IMR-90 (cell line): ENCODE results near the gene GAS2L2.

ENCODE experiments used
- CEBPB ChIP-seq: IDR thresholded peaks from 2 replicates; pipeline ENCODE4 v1.6.1; 2012; ENCODE audit warnings: low read depth, low read length, improper control_type of control experiment
- FOS ChIP-seq: fragments of 150-350 bp; IDR thresholded peaks from 2 replicates; pipeline ENCODE4 v1.6.1; 2016; ENCODE audit warnings: low read depth, low read length
- MXI1 ChIP-seq: IDR thresholded peaks from 2 replicates; pipeline ENCODE4 v1.6.1; 2012; ENCODE audit warnings: low read depth, mild to moderate bottlenecking, low read length, moderate library complexity, borderline replicate concordance
- NFE2L2 ChIP-seq: fragments of 150-350 bp; IDR thresholded peaks from 2 replicates; pipeline ENCODE4 v1.6.1; 2016; ENCODE audit warnings: low read depth, mild to moderate bottlenecking, low read length
- POLR2A ChIP-seq: IDR thresholded peaks from 2 replicates; pipeline ENCODE4 v1.6.1; 2012; ENCODE audit warnings: mild to moderate bottlenecking, low read depth, low read length
- RCOR1 ChIP-seq: IDR thresholded peaks from 2 replicates; pipeline ENCODE4 v1.6.1; 2012; ENCODE audit warnings: mild to moderate bottlenecking, low read length, improper control_type of control experiment; ENCODE audit not compliant: insufficient replicate concordance
- TF ChIP-seq, protein P1 (sequence below): conservative IDR thresholded peaks from 2 replicates; pipeline ENCODE4 v1.5.1; 2012; ENCODE audit warnings: mild to moderate bottlenecking, low read depth, low read length, improper control_type of control experiment

- TF ChIP-seq, protein P1, sequence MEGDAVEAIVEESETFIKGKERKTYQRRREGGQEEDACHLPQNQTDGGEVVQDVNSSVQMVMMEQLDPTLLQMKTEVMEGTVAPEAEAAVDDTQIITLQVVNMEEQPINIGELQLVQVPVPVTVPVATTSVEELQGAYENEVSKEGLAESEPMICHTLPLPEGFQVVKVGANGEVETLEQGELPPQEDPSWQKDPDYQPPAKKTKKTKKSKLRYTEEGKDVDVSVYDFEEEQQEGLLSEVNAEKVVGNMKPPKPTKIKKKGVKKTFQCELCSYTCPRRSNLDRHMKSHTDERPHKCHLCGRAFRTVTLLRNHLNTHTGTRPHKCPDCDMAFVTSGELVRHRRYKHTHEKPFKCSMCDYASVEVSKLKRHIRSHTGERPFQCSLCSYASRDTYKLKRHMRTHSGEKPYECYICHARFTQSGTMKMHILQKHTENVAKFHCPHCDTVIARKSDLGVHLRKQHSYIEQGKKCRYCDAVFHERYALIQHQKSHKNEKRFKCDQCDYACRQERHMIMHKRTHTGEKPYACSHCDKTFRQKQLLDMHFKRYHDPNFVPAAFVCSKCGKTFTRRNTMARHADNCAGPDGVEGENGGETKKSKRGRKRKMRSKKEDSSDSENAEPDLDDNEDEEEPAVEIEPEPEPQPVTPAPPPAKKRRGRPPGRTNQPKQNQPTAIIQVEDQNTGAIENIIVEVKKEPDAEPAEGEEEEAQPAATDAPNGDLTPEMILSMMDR, result no peak
- TF ChIP-seq FOS (no peak), NFE2L2 (no peak), MXI1 (no peak), CEBPB (no peak), POLR2A (no peak), RCOR1 (no peak)
Measured at GRCh38 chr17:35778641-35779196, 25.7 kb upstream of the GAS2L2 start.
